ENCODE data around the gene PTPRT. TPM values are rescaled to one million over a fixed set of nuclear protein-coding genes. Genes with fewer than 3 reads are reported as not detected.

Gene PTPRT
- total RNA-seq, 1 experiment from 2014 or later = 0.13 TPM

DNA sequence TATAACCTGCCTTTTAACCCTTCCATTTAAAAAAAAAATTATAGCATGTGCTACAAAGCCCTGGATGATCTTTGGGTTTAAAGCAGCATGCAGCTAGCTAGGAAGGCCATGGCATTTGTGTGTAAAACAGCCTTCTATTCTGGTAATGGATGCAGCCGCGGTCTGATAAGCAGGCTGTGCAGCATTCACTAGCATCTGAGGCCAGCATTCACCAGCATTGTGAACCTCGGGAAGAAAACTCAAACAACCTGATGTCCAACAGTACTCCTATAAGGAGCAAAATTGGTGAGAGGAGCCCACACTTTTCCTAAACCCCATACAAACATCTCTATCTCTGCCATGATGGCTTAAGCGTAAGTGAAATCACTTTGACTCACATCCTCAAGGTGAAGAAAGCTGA is 265.5 kb downstream of the PTPRT start:
- Histone ChIP-seq H3K14ac (ENCODE audit: insufficient read depth, low read length) (no peak overlapping the region), H3K79me2 (ENCODE audit: insufficient read depth, low read length) (no peaks in the 10 kb centered on the region), H3K56ac (ENCODE audit: insufficient read length, low read depth, low read length) (no peak overlapping the region), H2BK5ac (ENCODE audit: insufficient read length, low read length) (no peak overlapping the region), H4K91ac (ENCODE audit: insufficient read length, low read depth, low read length) (no peak overlapping the region), H4K5ac (ENCODE audit: insufficient read length, low read depth, low read length) (no peak overlapping the region), H3T11ph (ENCODE audit: low read length) (no peak overlapping the region), H2AFZ (ENCODE audit: low read length) (no peak overlapping the region), H3K18ac (ENCODE audit: insufficient read length, low read depth, low read length) (no peak overlapping the region), H3K4me1 (ENCODE audit: insufficient read depth, low read length) (no peaks in the 10 kb centered on the region), H4K20me1 (ENCODE audit: control insufficient read depth, insufficient read depth, insufficient read length) (no peaks in the 10 kb centered on the region), H3K9me3 (ENCODE audit: control insufficient read depth, low read depth, low read length) (peaks cover 3% of the 10 kb centered on the region), H2BK20ac (ENCODE audit: low read depth, low read length, poor library complexity, severe bottlenecking) (no peak overlapping the region), H3K23ac (ENCODE audit: insufficient read length, low read depth, low read length) (no peak overlapping the region), H3K9ac (ENCODE audit: extremely low read depth, insufficient read length, low read length) (no peak overlapping the region), H2AK5ac (ENCODE audit: insufficient read length, low read length) (no peak overlapping the region), H3K4me2 (ENCODE audit: insufficient read depth, insufficient read length, low read length) (no peak overlapping the region), H4K8ac (replicated peaks; ENCODE audit: insufficient read length, low read depth, low read length) (no peak overlapping the region), H2BK12ac (ENCODE audit: insufficient read length, low read depth, low read length) (no peak overlapping the region), H3K23me2 (ENCODE audit: insufficient read length, low read depth, low read length, poor library complexity, severe bottlenecking) (no peaks in the 10 kb centered on the region), H3K4ac (ENCODE audit: low read depth, low read length) (no peak overlapping the region), H2BK15ac (ENCODE audit: low read depth, low read length) (no peak overlapping the region), H2BK120ac (ENCODE audit: low read depth, low read length, poor library complexity, severe bottlenecking) (no peak overlapping the region), H3K27ac (ENCODE audit: insufficient read length, low read depth, low read length) (no peak overlapping the region), H3K79me1 (ENCODE audit: insufficient read depth, low read depth, low read length, poor library complexity, severe bottlenecking) (no peaks in the 10 kb centered on the region), H3K27me3 (ENCODE audit: insufficient read depth, low read length) (no peaks in the 10 kb centered on the region)
- Mint-ChIP-seq H3K9me3 (peaks cover 0 to 3% of the 10 kb centered on the region in 2 experiments; a peak in 2 of 5 replicates), H3K27ac (no peak overlapping the region), H3K4me1 (peaks cover under 1 to 9% of the 10 kb centered on the region in 2 experiments), H3K4me3 (no peak overlapping the region), H3K27me3 (ENCODE audit: low read depth) (peaks cover 8% of the 10 kb centered on the region; the same call in 1 of the 2 replicates), H3K36me3 (ENCODE audit: insufficient read depth in 1 of 3, low read depth in 3 of 3) (no peaks in the 10 kb centered on the region; a peak in 2 of 7 replicates)
- no peak for DNase-seq
- WGBS (ENCODE audit: extremely low coverage, insufficient read length, low lambda C conversion rate) = no CpG with 5 or more reads among the region's 4 CpGs
- TF ChIP-seq, protein P1, sequence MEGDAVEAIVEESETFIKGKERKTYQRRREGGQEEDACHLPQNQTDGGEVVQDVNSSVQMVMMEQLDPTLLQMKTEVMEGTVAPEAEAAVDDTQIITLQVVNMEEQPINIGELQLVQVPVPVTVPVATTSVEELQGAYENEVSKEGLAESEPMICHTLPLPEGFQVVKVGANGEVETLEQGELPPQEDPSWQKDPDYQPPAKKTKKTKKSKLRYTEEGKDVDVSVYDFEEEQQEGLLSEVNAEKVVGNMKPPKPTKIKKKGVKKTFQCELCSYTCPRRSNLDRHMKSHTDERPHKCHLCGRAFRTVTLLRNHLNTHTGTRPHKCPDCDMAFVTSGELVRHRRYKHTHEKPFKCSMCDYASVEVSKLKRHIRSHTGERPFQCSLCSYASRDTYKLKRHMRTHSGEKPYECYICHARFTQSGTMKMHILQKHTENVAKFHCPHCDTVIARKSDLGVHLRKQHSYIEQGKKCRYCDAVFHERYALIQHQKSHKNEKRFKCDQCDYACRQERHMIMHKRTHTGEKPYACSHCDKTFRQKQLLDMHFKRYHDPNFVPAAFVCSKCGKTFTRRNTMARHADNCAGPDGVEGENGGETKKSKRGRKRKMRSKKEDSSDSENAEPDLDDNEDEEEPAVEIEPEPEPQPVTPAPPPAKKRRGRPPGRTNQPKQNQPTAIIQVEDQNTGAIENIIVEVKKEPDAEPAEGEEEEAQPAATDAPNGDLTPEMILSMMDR (conservative IDR thresholded peaks at IDR 0.05) = no peak
